Left renal cortex interstitium (tissue), 4 donors: Measurements from ENCODE around the gene PMAIP1. TPM values are rescaled to one million over a fixed set of nuclear protein-coding genes. Genes with fewer than 3 reads are reported as not detected.

ENCODE experiments used
- DNase-seq, 4 donors: peaks; one replicate each; pipeline ENCODE4 v3.0.0-alpha.2; 2013; ENCODE audit warnings: low read depth in 4 of 4, low spot score in 2 of 4, missing footprints in 1 of 4
- polyA plus RNA-seq, 4 donors: library from polyadenylated mRNA; unstranded; fragments of 120-200 nt; gene quantifications; one replicate each; pipeline ENCODE4 v1.2.1, GENCODE V29; 2013; ENCODE audit not compliant: insufficient read length in 4 of 4

Gene PMAIP1
- polyA plus RNA-seq, 4 donors = 3.4 to 4.1 (median 3.9) TPM

DNA sequence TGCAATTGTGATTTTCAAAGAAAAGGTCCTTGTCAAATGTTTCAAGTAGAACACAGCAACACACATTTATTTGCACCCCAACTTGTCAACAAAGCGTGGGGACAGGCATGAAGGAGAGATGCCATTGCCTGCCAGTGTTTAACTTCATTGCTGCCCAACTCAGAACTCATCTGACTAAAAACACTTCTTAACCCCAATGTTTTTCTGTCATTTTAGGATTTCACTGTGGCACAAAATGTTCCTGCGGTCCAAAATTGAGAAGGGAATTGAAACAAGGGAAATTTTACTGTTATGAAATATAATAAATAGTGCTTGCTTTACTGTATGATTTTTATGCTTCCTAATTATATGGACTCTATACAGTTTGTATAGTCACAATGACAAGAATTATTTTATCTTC lies 45.7 kb downstream of the PMAIP1 start:
- no peak for DNase-seq

GRCh38 chr18:59950215-59950944 lies 50.6 kb downstream of the PMAIP1 start:
- no peak for DNase-seq

DNA sequence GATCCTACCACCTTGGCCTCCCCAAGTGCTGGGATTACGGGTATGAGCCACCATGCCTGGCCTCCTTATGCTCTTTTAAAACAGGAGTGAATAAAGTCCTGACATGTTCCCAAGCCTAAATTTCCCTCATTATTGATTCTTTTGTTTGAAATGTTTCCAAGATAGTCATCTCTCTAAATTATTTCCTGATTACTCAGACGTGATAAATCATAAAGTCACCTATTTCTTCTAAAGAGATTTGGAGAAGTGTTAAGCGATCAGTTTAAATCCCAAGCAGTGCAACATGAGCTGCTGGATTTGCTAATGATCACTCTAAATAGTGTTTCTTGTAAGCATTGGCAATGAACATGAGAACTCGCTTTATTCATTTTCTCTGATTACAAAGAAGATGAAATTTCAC lies 51.8 kb downstream of the PMAIP1 start:
- no peak for DNase-seq

DNA sequence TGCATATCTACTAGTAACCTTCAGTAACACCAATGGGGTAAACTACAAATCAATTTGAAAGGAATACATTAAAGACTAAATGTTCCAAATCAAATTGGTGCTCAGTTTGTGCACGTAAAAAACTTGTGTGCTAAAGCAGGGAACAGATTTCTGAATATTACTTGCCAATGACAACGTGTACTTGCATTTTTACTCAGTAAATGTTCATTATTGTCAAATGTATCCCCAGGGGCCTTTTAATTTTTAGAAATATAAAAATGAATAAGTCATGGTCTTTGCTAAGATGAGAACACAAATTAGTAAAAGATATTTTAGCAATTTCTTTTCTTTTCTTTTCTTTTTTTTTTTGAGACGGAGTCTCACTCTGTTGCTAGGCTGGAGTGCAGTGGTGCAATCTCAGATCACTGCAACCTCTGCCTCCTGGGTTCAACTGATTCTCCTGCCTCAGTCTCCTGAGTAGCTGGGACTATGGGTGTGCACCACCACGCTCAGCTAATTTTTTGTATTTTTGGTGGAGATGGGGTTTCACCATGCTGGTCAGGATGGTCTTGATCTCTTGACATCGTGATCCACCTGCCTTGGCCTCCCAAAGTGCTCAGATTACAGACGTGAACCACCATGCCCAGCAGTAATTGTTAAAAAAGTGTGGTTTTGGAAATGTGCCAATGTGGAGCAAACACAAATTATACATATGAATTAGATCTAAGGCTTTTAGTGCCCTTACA lies 52.6 kb downstream of the PMAIP1 start:
- no peak for DNase-seq

Other genes with a start within 250 kb of the PMAIP1 start
- 10 to 100 TPM; 33.2 to 45.3 (median 40.1) TPM for gene CCBE1, start 202.6 kb upstream of the PMAIP1 start, polyA plus RNA-seq